Calu3 (cell line): ENCODE measurements around the gene C5. TPM values are rescaled to one million over a fixed set of nuclear protein-coding genes. Genes with fewer than 3 reads are reported as not detected.

Experiments
- BruUV-seq: library from RNA; stranded (reverse); fragments of 400-500 nt; replicated peaks from 2 replicates; lab custom pipeline; 2021; lab: Mats Ljungman, UMichigan
- CTCF ChIA-PET: fragments of 300-600 bp; sonication (Branson Sonifier 250); formaldehyde crosslinking; loops from one replicate; lab custom pipeline; 2022; ENCODE audit warnings: antibody characterized with exemption; lab: Charles Lee
- DNase-seq: peaks from one replicate; pipeline ENCODE4 v3.0.0; 2022
- H3K27ac Mint-ChIP-seq: one replicate; pipeline ENCODE4 v1.8.0; 2022; ENCODE audit warnings: mixed read lengths; ENCODE audit not compliant: unreplicated experiment
- H3K27me3 Mint-ChIP-seq: one replicate; pipeline ENCODE4 v1.8.0; 2022; ENCODE audit warnings: mixed read lengths; ENCODE audit not compliant: unreplicated experiment
- H3K36me3 Mint-ChIP-seq: one replicate; pipeline ENCODE4 v1.8.0; 2022; ENCODE audit warnings: mild to moderate bottlenecking, moderate library complexity, mixed read lengths; ENCODE audit not compliant: insufficient read depth, unreplicated experiment
- H3K4me1 Mint-ChIP-seq: one replicate; pipeline ENCODE4 v1.8.0; 2022; ENCODE audit warnings: mild to moderate bottlenecking, low read depth, mixed read lengths; ENCODE audit not compliant: unreplicated experiment
- H3K4me3 Mint-ChIP-seq: one replicate; pipeline ENCODE4 v1.8.0; 2022; ENCODE audit warnings: mild to moderate bottlenecking, low read depth, moderate library complexity, mixed read lengths; ENCODE audit not compliant: unreplicated experiment
- H3K9me3 Mint-ChIP-seq: one replicate; pipeline ENCODE4 v1.8.0; 2022; ENCODE audit warnings: low read depth, mixed read lengths; ENCODE audit not compliant: unreplicated experiment
- intact Hi-C: fragments of 100-400 bp; cut with micrococcal nuclease; formaldehyde crosslinking; loops from one replicate; pipeline ENCODE4 v1.10.0; 2022; ENCODE audit not compliant: unreplicated experiment
- total RNA-seq: library from RNA; stranded (reverse); gene quantifications from 2 replicates; pipeline ENCODE4 v1.2.3, GENCODE V29; 2022
- TF ChIP-seq, protein P1 (sequence below): fragments of 200-600 bp; IDR thresholded peaks from one replicate; pipeline ENCODE4 v1.8.0; 2022; ENCODE audit warnings: antibody characterized with exemption; ENCODE audit not compliant: unreplicated experiment

The C5 gene
- total RNA-seq, 1 experiment from 2014 or later = 12.3 TPM

DNA sequence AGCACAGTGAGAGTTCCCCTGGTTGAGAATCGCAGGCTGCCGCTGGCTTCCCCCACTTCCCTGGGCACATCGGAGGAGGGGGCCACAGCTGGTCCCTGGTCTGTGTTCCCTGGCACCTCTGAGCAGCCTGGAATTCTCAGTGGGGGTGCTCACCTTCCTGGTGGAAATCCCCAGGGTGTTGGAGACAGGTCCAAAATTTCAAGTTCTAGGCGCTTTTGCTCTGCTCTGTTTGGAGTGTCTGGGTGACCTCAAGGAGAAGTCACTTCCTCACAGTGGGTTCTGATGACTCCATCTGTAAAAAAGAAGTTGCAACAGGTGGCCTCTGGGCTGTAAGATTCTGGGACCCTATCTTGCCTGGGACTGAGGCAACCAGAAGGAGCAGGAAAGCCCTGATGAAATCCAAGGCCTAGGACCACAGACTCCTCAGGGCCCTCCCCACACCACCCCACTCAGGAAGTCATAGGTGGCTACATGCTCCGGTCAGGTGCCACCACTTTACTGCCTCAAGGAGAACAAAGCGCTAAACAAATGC lies 123.6 kb downstream of the C5 start, which contains the start of gene TRAF1:
TSS of gene TRAF1 (minus strand) at position 400 of the 532 bp plus-strand sequence. CDS start 721 bp downstream, outside the sequence.
- DNase-seq = no peak

DNA sequence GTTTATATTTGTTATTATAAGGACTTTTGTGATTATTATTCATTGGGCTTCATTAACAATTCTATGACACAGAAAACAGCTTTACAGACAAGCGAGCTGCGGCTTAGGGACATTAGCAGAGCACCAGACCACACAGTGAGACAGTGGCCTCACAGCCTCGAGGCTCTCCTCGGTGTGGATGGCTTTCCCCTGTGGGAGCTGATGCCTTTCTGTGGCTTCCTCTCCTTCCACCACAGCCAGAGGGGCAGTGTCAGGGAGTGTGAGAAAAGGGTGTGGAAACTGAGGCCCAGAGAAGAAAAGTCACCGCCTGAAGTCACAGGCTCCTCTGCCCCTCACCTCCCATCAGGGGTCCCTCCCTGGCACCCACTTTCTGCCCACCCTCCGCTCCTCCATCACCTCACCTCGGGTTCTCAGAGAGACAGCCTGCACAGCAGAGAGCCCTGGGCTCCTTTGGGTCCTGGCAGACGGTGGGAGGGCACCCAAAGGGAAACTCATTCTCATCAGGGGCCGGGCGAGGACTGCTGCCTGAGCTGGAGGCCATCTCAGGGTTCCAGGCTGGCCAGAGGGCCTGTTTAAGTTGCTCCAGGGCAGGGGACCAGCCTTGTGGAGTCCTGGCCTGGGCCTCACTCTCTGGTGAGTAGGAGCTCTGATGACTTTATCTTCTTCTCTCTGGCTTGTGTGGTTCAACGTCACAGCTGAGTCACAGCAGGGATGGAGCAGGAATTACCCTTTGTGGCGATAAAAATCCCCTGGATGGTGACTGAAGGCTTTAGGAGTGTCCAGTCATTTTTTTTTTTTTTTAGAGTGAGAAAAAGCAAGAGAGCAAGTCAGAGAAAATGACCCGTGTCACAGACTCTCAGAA lies 124.3 kb downstream of the C5 start:
- Mint-ChIP-seq H3K27ac (no peak overlapping the region), H3K4me1 (peaks cover 10% of the 10 kb centered on the region), H3K4me3 (no peak overlapping the region), H3K27me3 (no peaks in the 10 kb centered on the region), H3K36me3 (no peaks in the 10 kb centered on the region), H3K9me3 (no peaks in the 10 kb centered on the region)
- TF ChIP-seq, protein P1, sequence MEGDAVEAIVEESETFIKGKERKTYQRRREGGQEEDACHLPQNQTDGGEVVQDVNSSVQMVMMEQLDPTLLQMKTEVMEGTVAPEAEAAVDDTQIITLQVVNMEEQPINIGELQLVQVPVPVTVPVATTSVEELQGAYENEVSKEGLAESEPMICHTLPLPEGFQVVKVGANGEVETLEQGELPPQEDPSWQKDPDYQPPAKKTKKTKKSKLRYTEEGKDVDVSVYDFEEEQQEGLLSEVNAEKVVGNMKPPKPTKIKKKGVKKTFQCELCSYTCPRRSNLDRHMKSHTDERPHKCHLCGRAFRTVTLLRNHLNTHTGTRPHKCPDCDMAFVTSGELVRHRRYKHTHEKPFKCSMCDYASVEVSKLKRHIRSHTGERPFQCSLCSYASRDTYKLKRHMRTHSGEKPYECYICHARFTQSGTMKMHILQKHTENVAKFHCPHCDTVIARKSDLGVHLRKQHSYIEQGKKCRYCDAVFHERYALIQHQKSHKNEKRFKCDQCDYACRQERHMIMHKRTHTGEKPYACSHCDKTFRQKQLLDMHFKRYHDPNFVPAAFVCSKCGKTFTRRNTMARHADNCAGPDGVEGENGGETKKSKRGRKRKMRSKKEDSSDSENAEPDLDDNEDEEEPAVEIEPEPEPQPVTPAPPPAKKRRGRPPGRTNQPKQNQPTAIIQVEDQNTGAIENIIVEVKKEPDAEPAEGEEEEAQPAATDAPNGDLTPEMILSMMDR = no peak
- BruUV-seq = TSS peak; percentile 32
- DNase-seq = no peak
- CTCF ChIA-PET = no interaction called here
- intact Hi-C loops = no loop called here

More for the DNA sequence above, 123.6 kb downstream of the C5 start, which contains the start of gene TRAF1:
- H3K27ac Mint-ChIP-seq = no peak within 1 kb of the TSS
- CTCF ChIA-PET = no interaction called here
- TF ChIP-seq, protein P1 = no peak
- no TSS peak for BruUV-seq
- H3K9me3 Mint-ChIP-seq = no peaks in the 10 kb centered on the region
- intact Hi-C loops = no loop called here
- H3K27me3 Mint-ChIP-seq = no peaks in the 10 kb centered on the region
- no peaks in the 10 kb centered on the region for H3K36me3 Mint-ChIP-seq
- H3K4me1 Mint-ChIP-seq = peaks cover 10% of the 10 kb centered on the region
- no peak within 1 kb of the TSS for H3K4me3 Mint-ChIP-seq

DNA sequence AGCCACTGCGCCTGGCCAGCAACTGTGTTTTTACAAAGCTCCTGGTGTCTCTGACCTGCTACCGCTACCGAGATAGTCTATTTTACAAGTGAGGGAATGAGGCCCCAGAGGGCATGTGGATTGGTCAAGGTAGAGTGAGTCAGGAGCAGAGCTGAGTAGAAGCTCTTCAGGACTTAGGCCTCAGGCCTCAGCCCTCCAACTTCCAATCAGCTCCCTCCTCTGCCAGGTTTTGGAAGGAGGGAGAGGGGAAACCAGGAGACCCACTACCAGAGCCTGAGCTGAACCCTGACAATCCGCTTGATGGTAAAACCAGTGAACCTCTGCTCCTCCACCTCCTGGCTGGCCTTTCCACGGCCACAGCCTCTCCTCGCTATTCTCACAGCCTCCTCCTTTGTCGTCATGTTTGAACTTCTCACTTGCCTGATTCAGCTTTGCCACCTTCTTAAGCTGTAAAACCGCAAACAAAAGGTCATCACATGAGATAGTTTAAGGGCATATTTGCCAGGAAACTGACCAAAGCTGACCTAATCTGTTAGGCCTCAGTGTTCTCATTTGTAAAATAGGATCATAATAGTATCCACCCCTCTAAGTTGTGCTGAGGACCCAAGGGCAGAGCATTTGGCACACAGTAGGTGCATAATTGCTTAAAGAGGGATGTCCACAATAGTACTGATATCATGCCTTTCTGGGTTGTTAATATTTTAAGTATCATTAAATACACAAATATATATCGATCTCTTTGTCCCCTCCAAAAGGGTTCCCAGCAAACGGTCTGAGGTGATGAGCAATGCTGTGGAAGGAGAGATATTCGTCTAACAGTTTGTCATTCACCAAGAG lies 125.2 kb downstream of the C5 start:
- Mint-ChIP-seq H3K27me3 (no peaks in the 10 kb centered on the region), H3K4me1 (peaks cover 10% of the 10 kb centered on the region), H3K27ac (no peak overlapping the region), H3K9me3 (no peaks in the 10 kb centered on the region), H3K4me3 (no peak overlapping the region), H3K36me3 (no peaks in the 10 kb centered on the region)
- BruUV-seq = no TSS peak
- TF ChIP-seq, protein P1 = no peak
- CTCF ChIA-PET = no interaction called here
- DNase-seq = no peak
- intact Hi-C loops = no loop called here

DNA sequence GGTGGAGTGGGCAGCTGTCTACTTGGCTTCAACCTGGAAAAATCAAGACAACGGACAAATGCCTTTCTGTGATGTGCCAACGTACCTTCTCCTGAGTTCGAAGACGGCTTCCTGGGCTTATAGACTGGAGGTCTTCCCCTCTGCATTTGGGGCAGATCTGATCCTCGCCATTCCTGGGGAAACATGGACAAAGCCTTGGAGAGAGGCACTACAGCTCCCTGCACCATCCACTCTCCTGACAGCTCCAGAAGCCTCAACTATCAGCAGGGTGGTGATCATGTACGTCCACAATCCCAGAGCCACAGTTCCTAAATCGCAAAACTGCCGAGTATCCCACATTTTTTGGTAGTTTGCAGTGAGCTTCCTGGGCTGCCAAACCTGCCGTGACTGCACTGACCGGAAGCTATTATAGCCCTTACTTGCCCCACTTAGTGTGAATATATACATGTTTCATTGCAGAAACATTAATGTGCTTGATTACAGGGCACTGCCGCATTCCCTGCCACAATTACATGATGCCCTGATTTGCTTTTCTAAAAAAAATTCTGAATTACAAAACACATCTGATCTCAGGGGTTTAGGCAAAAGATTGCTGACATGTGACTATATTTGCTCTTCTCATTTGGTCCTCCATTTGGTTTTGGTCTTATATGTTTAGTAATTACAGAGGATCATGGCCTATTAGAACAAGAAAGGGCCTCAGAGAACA lies 126.3 kb downstream of the C5 start:
- TF ChIP-seq, protein P1 = no peak
- no peak overlapping the region for H3K27ac Mint-ChIP-seq
- CTCF ChIA-PET = no interaction called here
- no peak for DNase-seq
- intact Hi-C loops = no loop called here
- H3K4me3 Mint-ChIP-seq = no peak overlapping the region
- no peaks in the 10 kb centered on the region for H3K27me3 Mint-ChIP-seq
- H3K4me1 Mint-ChIP-seq = peaks cover 9% of the 10 kb centered on the region
- H3K9me3 Mint-ChIP-seq = no peaks in the 10 kb centered on the region
- no peaks in the 10 kb centered on the region for H3K36me3 Mint-ChIP-seq
- no TSS peak for BruUV-seq
